OCI-LY7 (cell line): ENCODE results near the gene AFF3. TPM values are rescaled to one million over a fixed set of nuclear protein-coding genes. Genes with fewer than 3 reads are reported as not detected.

Experiments
- BruUV-seq: library from RNA; stranded (reverse); fragments of 400-500 nt; replicated peaks from 2 replicates; lab custom pipeline; 2021; lab: Mats Ljungman, UMichigan
- CTCF ChIA-PET: fragments of 300-600 bp; sonication (Branson Sonifier 250); formaldehyde crosslinking; loops from one replicate; lab custom pipeline; 2022; ENCODE audit warnings: antibody characterized with exemption; ENCODE audit not compliant: unreplicated experiment; lab: Charles Lee
- POLR2A ChIA-PET: fragments of 300-600 bp; sonication (Branson Sonifier 250); formaldehyde crosslinking; loops from one replicate; lab custom pipeline; 2022; ENCODE audit warnings: antibody characterized with exemption; lab: Charles Lee
- DNase-seq: peaks from one replicate; pipeline ENCODE4 v3.0.0-alpha.2; 2015; ENCODE audit warnings: low spot score
- H2AFZ ChIP-seq: fragments of 200-600 bp; sonication (generic), shearing (Covaris generic); 2 replicates; pipeline ENCODE4 v1.6.1; 2014; ENCODE audit warnings: mild to moderate bottlenecking, antibody characterized with exemption, low read length, moderate library complexity
- H3K27ac ChIP-seq: fragments of 200-600 bp; sonication (generic); 2 replicates; pipeline ENCODE4 v1.5.1; 2014; ENCODE audit warnings: mixed run types, low read depth, mild to moderate bottlenecking, moderate library complexity, low read length, inconsistent platforms; ENCODE audit not compliant: poor library complexity, severe bottlenecking
- H3K36me3 ChIP-seq: fragments of 200-600 bp; sonication (generic); 2 replicates; pipeline ENCODE4 v1.6.1; 2014; ENCODE audit warnings: mild to moderate bottlenecking, antibody characterized with exemption, low read length, moderate library complexity, mixed read lengths; ENCODE audit not compliant: insufficient read depth
- H3K4me1 ChIP-seq: fragments of 200-600 bp; sonication (generic); 2 replicates; pipeline ENCODE4 v1.5.1; 2014; ENCODE audit warnings: mild to moderate bottlenecking, low read length; ENCODE audit not compliant: insufficient read depth, poor library complexity, severe bottlenecking
- H3K4me2 ChIP-seq: fragments of 200-600 bp; sonication (generic); 2 replicates; pipeline ENCODE4 v1.6.1; 2014; ENCODE audit warnings: mild to moderate bottlenecking, low read length
- H3K4me3 ChIP-seq: fragments of 200-600 bp; sonication (generic); 2 replicates; pipeline ENCODE4 v1.5.1; 2014; ENCODE audit warnings: mild to moderate bottlenecking, low read depth, low read length; ENCODE audit not compliant: poor library complexity, severe bottlenecking
- H3K79me2 ChIP-seq: fragments of 200-600 bp; sonication (generic); 2 replicates; pipeline ENCODE4 v1.6.1; 2016; ENCODE audit warnings: low read depth, mild to moderate bottlenecking, low read length, moderate library complexity, mixed read lengths; ENCODE audit not compliant: insufficient read depth
- H3K9me2 ChIP-seq: fragments of 200-600 bp; sonication (generic); 2 replicates; pipeline ENCODE4 v1.6.1; 2016; ENCODE audit warnings: mild to moderate bottlenecking, low read length, mixed read lengths; ENCODE audit not compliant: insufficient read depth
- H3K9me3 ChIP-seq: fragments of 200-600 bp; sonication (generic); 2 replicates; pipeline ENCODE4 v1.6.1; 2014; ENCODE audit warnings: mild to moderate bottlenecking, mixed run types, low read length, mixed read lengths
- H4K20me1 ChIP-seq: fragments of 200-600 bp; sonication (generic); 2 replicates; pipeline ENCODE4 v1.6.1; 2014; ENCODE audit warnings: mild to moderate bottlenecking, antibody characterized with exemption, low read length, moderate library complexity, mixed read lengths; ENCODE audit not compliant: insufficient read depth
- CTCF ChIP-seq: fragments of 200-600 bp; sonication (generic); conservative IDR thresholded peaks from 2 replicates; pipeline ENCODE4 v1.5.1; 2014; ENCODE audit warnings: mild to moderate bottlenecking, antibody characterized with exemption, low read length, moderate library complexity, mixed read lengths
- EZH2phosphoT487 ChIP-seq: fragments of 200-600 bp; sonication (generic); IDR thresholded peaks from 2 replicates; pipeline ENCODE4 v1.6.1; 2018; ENCODE audit warnings: low read depth, borderline replicate concordance, mild to moderate bottlenecking, mixed run types, antibody characterized with exemption, low read length, moderate library complexity, mixed read lengths
- intact Hi-C: fragments of 100-400 bp; cut with micrococcal nuclease; formaldehyde crosslinking; loops from one replicate; pipeline ENCODE4 v1.10.0; 2022; ENCODE audit not compliant: unreplicated experiment
- total RNA-seq, 2 experiments: library from RNA; depleted of rRNA in 1 of 2; stranded (reverse); fragments of >200 nt in 1 of 2; shearing (Covaris generic) in 1 of 2; gene quantifications; 2 replicates each; pipeline ENCODE4 v1.2.3, GENCODE V29; 2014 to 2022

The AFF3 gene
- total RNA-seq, 2 experiments from 2014 or later = 131 to 133 TPM

DNA sequence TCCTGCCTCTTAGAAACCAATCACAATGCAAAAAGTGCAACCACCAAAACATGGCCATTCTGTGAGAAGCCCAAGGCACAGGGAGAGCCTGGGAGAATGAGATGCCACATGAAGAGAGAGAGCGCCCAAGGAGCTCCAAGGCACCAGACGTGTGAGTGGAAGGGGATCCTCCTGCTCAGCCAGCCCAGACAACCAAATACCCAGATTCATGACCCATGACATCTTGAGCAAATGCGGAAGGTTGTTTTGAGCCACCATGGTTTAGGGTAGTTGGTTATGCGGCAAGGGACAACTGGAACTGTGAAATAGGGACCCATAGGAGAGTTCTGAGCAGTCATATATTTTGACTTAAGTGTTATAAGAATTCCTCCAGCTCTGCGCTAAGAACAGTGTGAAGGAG, 7.0 kb downstream of the AFF3 start:
- POLR2A ChIA-PET = no interaction called here
- Histone ChIP-seq H3K27ac (no peak overlapping the region), H3K9me2 (no peaks in the 10 kb centered on the region), H2AFZ (no peak overlapping the region), H3K4me2 (no peak overlapping the region), H4K20me1 (peaks cover 19% of the 10 kb centered on the region), H3K4me3 (no peak overlapping the region), H3K4me1 (peaks cover 55% of the 10 kb centered on the region), H3K79me2 (peaks cover 100% of the 10 kb centered on the region), H3K36me3 (peaks cover 86% of the 10 kb centered on the region), H3K9me3 (no peaks in the 10 kb centered on the region)
- no peak for DNase-seq
- intact Hi-C loops = no loop called here
- CTCF ChIA-PET = no interaction called here
- BruUV-seq = no TSS peak
- TF ChIP-seq CTCF (no peak), EZH2phosphoT487 (no peak)

DNA sequence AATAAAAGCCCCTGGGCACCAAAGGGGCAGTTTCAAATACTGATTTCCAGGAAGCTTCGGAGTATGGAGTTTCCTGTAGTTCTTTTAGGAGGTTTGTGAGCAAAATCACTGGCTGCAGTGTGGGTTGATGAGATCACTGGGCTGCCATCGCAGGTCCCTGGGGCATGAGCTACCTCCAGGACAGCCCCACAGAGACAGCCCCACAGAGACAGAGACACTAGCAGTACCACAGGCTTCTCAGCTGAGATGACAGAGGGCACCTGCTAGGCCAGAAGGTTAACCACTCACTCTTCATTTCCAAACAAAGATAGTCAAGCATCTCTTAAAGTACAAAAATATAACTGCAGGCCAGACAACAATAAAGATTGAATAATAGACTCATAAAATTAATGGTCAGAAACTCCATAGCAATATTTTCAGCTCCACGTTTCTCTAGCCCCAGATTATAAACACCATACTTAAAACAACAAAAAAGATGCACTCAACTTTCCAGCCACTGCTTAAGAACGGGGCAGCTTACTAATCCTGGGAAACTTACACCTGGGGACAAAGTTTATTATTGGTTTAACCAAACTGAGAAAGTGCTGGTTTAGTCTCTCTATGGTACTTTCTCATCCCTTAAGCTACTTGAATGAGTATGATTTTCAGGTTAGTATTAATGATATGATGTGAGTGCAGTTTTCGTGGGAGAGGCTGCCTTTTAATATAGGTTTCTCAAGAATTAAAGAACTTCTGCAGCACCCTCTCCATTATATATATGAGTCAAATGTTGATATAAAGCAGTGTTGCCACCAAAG, 11.6 kb downstream of the AFF3 start:
- Histone ChIP-seq H4K20me1 (no peaks in the 10 kb centered on the region), H3K79me2 (peaks cover 78% of the 10 kb centered on the region), H3K4me1 (peaks cover 13% of the 10 kb centered on the region), H3K36me3 (peaks cover 87% of the 10 kb centered on the region), H3K27ac (no peak overlapping the region), H3K9me3 (no peaks in the 10 kb centered on the region), H3K9me2 (no peaks in the 10 kb centered on the region), H3K4me3 (no peak overlapping the region), H3K4me2 (no peak overlapping the region), H2AFZ (no peak overlapping the region)
- POLR2A ChIA-PET = interaction anchor here (0.9 to 1.9 kb wide), 3 partner anchors 12 to 92 kb away, joined by 3 to 7 read pairs (median 7); partner anchors contain the start of gene AFF3
- DNase-seq = no peak
- CTCF ChIA-PET = no interaction called here
- no TSS peak for BruUV-seq
- intact Hi-C loops = no loop called here
- TF ChIP-seq EZH2phosphoT487 (no peak), CTCF (no peak)

DNA sequence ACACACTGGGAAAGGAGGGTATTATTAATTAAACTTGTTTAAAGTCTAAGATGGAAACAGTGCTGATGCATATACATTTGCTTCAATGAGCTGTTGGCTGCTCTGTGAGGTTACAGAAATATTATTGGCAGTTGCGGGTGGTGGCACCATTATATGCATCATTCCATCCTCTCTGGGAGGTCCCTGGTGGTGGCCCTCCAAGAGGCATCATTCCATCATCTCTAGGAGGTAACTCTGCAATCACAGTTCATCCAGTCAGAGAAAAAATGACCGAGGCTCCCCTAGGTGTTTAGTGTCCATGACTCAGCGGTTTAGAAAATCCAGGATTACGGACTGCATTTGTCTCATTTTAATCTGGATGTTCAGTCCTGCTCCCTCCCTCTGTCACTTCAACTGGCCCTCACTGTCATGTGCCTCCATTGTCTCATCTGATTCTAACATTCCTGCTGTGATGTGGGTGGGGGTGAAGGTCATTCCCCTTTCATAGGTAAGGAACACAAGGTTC, 15.4 kb downstream of the AFF3 start:
- 0 out of 2 replicates have a peak, but pooled peaks cover 10% of the 10 kb centered on the region for H3K9me3 ChIP-seq
- peaks cover 3% of the 10 kb centered on the region for H3K4me1 ChIP-seq
- peaks cover 96% of the 10 kb centered on the region for H3K36me3 ChIP-seq
- no peak overlapping the region for H3K27ac ChIP-seq
- H2AFZ ChIP-seq = no peak overlapping the region
- intact Hi-C loops = no loop called here
- CTCF ChIA-PET = no interaction called here
- H3K79me2 ChIP-seq = peaks cover 74% of the 10 kb centered on the region
- BruUV-seq = no TSS peak
- H3K4me2 ChIP-seq = no peak overlapping the region
- DNase-seq = no peak
- H3K4me3 ChIP-seq = no peak overlapping the region
- H3K9me2 ChIP-seq = no peaks in the 10 kb centered on the region
- POLR2A ChIA-PET = interaction anchor here (0.8 kb wide), 1 partner anchor 12 kb away, joined by 3 read pairs; no protein-coding TSS in a partner anchor
- no peaks in the 10 kb centered on the region for H4K20me1 ChIP-seq
- TF ChIP-seq CTCF = no peak
- TF ChIP-seq EZH2phosphoT487 = no peak
